Amniotic epithelial cell (primary cell): ENCODE results near the gene RIPOR1.
"Not testable (repeated sequence)": the region's sequence is repeated elsewhere in the genome, so short reads cannot be mapped to it uniquely, and the experiment has no call there.

ENCODE experiments used
- DNase-seq: peaks from one replicate; pipeline ENCODE4 v3.0.0-alpha.2; 2010; ENCODE audit warnings: low read depth

Gene RIPOR1

GRCh38 chr16:67516296-67517154 is 12.1 kb upstream of the RIPOR1 start:
- peak; percentile 86 for DNase-seq

GRCh38 chr16:67517155-67517445 is 11.5 kb upstream of the RIPOR1 start:
- DNase-seq = no peak

GRCh38 chr16:67517661-67518423 is 10.8 kb upstream of the RIPOR1 start:
- no peak for DNase-seq

- DNase-seq = no peak
Observed at GRCh38 chr16:67518676-67519075, 10.0 kb upstream of the RIPOR1 start.

GRCh38 chr16:67519242-67519641 is 9.4 kb upstream of the RIPOR1 start:
- DNase-seq = no peak

- DNase-seq = peak; percentile 86
Observed at GRCh38 chr16:67521095-67521804, 7.4 kb upstream of the RIPOR1 start.

- peak; percentile 52 for DNase-seq
Observed at GRCh38 chr16:67525176-67525860, 3.3 kb upstream of the RIPOR1 start.

GRCh38 chr16:67526149-67526791 is 2.4 kb upstream of the RIPOR1 start:
- peak; percentile 96 for DNase-seq

- peak; percentile 46 for DNase-seq
Observed at GRCh38 chr16:67528870-67529581, 397 bp downstream of the RIPOR1 start.

- DNase-seq = no peak
Observed at GRCh38 chr16:67529582-67530012, 968 bp downstream of the RIPOR1 start.

GRCh38 chr16:67530013-67530939 is 1.6 kb downstream of the RIPOR1 start:
- DNase-seq = peak; percentile 73

- DNase-seq = no peak
Observed at GRCh38 chr16:67531247-67531646, 2.6 kb downstream of the RIPOR1 start.

- no peak for DNase-seq
Observed at GRCh38 chr16:67533024-67533560, 4.5 kb downstream of the RIPOR1 start.

- not testable (repeated sequence) for DNase-seq
Observed at GRCh38 chr16:67533987-67534386, 5.4 kb downstream of the RIPOR1 start.

- DNase-seq = no peak
Observed at GRCh38 chr16:67534431-67534830, 5.8 kb downstream of the RIPOR1 start.

- no peak for DNase-seq
Observed at GRCh38 chr16:67535201-67535600, 6.6 kb downstream of the RIPOR1 start.

- no peak for DNase-seq
Observed at GRCh38 chr16:67537270-67537635, 8.6 kb downstream of the RIPOR1 start.

GRCh38 chr16:67537636-67538591 is 9.3 kb downstream of the RIPOR1 start:
- DNase-seq = no peak
